SKM-1 (cell line): ENCODE results near the gene SETD7.

Experiments
- DNase-seq: peaks from one replicate; lab custom pipeline; 2025; ENCODE audit not compliant: unreplicated experiment; lab: John Stamatoyannopoulos, UW

Gene SETD7

DNA sequence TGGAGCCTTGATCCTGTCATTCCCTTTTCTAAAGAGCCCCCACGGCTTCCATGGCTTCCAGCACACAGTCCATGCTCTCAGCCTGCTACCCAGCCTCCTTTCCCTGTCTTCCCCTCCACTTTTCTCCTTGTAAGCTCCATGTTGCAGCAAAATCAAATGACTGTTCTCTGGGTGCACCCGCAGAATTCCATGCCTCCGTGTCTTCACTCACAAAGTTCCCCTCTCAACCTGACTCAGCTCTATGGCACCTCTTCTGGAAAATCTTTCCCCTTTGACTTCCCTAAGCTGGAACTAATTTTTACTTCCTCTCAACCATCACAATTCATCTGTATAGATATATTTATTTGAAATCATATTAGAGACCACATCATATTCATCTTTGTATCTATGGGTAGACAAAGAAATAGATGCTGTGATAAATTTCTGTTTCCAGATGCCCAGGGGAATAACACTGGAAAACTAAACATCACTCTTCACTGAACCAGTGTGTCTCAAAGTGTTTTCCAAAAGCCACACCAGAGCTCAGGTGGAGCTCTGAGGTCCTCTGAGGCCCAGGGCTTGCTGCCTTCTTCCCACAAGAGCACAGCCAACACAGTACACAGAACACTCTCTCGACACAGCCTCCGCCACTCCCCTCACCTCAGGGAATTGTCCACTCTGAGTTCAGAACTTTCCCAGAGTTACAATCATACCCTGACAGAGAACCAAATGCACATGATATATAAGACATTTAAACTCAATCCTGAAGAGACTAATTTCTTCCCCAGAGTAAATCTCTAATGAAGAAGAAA is 3.3 kb downstream of the SETD7 start:
- DNase-seq: no peak

DNA sequence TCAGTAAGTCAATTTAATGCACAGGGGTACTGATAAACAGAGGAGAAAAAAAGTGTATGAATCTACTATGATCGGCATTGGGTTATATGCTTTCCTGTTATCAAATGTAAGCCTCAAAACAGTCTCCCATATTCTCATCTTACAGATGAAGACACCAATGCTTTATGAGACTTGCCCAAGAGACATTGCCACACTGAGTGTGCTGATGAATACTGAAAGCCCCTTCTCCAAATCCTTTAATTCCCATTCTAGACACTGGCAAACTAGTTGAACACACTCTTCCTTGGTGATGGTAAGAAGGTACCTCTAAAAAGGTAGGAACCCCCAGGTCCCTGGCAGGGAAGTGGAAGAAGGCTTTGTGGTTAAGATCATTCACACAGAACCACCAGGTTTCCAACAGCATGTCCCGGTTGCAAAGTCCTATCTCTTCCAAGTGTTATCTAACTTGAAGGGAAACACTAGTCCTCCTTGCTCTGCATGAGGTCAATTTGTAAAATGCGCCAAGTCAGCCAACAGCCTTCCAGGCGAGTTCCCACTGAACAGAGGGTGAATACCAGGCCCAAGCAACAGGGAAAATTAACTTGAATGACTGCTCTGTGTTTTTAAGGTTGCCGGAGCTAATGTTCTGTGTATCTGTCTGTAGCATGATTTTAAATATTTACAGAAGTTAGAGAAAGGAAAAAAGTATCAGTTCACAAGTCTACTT is 5.1 kb downstream of the SETD7 start:
- DNase-seq: no peak

- DNase-seq: no peak
These were observed 8.0 kb downstream of the SETD7 start for GRCh38 chr4:139547979-139548378.

DNA sequence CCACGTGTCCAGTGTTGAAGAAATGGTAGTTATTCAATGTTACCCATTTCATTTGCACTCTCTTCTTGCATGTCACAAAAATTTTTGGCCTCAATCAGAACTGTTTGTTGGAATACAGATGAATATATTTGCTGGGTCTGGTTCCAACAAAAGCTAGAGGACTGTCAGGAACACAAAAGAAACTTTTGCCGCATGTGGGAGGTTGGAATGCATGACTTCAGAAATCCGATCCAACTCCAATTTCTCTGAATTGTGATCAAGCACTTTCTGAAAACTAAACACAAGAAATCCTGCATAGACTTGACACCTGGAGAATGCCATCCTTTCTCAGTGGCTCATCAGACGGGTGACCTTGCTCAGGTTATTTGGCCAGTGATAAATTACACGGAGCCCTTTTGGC is 15.4 kb downstream of the SETD7 start:
- DNase-seq: no peak

DNA sequence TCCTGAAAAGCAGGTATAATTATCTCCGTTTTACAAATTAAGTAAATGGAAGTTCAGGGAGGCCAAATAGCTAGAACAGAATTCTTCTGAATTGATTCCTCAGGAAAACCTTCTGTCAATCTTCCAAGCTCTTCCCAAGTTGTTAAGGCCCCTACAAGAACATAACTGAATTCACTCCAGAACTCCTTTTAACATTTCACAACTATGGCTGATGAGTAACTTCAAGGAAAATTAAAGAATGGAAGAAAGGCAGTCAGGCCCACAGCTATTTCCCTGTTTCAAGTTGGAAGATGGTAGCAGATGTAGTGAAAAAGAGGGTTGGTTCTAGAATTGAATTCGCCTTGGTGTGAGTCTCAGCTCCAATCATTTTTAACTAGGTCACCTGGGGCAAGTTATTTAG is 15.9 kb downstream of the SETD7 start:
- no peak for DNase-seq

- no peak for DNase-seq
These were observed 18.7 kb downstream of the SETD7 start for GRCh38 chr4:139537292-139537691.

DNA sequence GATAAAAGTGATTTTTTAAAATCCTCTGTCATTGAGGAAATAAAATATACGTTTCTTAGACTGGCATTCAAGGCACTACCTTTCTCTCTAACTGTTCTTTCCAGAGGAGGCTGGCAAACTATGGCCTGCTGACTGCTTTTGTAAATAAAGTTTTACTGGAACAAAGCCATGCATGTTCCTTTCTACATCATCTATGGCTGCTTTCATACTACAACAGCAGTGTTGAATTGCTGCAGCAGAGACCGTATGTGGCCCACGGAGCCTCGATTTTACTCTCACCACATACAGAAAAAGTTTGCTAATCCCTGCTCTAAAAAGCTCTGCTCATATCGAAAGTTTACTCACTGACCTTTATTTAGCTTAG is 20.2 kb downstream of the SETD7 start:
- no peak for DNase-seq

DNA sequence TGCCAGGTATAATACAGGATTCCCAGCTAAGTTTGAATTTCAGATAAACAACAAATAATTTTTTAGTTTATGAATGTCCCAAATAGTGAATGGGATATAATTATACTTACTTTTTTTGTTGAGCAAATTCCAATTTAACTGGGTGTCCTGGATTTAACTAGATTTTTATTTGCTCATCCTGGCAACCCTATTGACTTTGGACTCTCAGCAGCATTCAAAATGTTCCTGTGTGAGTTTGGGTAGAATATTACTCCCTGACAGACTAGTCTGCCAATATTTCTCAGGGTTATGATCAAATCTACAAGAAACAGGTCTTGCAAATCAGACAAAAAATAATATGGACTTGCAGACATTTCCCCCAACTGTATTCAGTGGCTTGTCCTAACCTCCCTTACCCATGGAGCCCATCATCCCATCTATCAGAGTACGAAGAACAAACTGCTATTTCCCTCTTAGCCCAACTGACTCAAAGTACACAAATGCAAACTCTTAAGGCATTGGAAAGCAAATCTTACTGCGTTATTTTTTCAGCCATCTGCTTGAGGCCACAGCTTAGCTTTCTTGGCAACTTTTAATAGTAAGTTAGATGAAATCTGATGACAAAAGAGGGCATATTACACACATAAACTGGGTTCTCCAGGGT is 20.7 kb downstream of the SETD7 start:
- DNase-seq: no peak

GRCh38 chr4:139534287-139534950 is 21.6 kb downstream of the SETD7 start:
- DNase-seq: no peak

DNA sequence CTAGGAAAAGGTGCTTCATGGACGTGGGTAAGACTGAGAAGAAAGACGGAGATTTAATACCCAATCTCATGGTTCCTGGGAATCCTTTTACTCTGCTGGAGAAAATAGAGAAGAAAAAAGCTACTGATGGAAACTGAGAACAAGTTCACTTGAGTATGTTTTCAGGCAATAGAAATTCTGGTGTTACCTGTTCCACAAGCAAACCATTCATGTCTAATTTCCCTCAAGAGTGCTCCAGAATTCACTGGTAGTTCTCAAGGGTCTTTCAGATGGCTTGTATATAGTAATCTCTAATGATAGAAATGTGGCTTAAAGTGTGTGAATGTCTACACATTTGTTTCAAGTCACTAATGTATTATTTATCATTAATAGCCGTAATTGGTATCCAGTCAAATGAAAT is 22.5 kb downstream of the SETD7 start:
- DNase-seq: no peak

GRCh38 chr4:139532947-139533346 is 23.1 kb downstream of the SETD7 start:
- no peak for DNase-seq

DNA sequence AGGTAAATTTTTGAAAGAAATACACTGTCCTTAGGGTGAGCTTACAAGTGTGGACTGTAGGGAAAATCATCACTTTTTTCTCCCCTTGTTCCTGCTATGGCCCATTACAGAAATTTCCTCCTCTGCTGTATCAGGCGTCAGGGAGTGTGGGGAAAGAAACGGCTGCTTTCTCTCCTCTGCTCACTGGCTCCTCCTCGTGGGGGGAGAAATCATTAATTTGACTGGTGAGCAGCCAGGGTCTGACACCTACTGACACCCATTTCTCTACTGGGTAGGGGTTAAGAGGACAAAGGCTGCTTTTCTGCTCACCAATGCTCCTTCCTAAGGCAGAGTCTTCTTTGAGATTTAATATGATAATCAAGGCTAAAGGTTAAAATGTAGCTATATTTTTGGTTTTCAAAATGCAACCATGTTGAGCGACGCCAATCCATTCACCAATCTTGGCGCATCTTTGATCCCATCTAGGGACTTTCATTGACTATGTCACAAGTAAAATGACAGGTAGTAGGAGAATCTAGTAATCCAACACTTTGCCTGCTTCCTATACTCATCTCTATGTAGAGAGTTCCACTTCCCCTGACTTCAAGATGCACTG is 25.1 kb downstream of the SETD7 start:
- peak; percentile 41 for DNase-seq

- DNase-seq: no peak
These were observed 27.5 kb downstream of the SETD7 start for GRCh38 chr4:139528377-139529005.

- no peak for DNase-seq
These were observed 29.1 kb downstream of the SETD7 start for GRCh38 chr4:139526928-139527327.

GRCh38 chr4:139525414-139525813 is 30.6 kb downstream of the SETD7 start:
- DNase-seq: no peak

GRCh38 chr4:139524062-139524631 is 31.9 kb downstream of the SETD7 start:
- no peak for DNase-seq

GRCh38 chr4:139523076-139523475 is 32.9 kb downstream of the SETD7 start:
- no peak for DNase-seq

- no peak for DNase-seq
These were observed 33.6 kb downstream of the SETD7 start for GRCh38 chr4:139522457-139522856.

DNA sequence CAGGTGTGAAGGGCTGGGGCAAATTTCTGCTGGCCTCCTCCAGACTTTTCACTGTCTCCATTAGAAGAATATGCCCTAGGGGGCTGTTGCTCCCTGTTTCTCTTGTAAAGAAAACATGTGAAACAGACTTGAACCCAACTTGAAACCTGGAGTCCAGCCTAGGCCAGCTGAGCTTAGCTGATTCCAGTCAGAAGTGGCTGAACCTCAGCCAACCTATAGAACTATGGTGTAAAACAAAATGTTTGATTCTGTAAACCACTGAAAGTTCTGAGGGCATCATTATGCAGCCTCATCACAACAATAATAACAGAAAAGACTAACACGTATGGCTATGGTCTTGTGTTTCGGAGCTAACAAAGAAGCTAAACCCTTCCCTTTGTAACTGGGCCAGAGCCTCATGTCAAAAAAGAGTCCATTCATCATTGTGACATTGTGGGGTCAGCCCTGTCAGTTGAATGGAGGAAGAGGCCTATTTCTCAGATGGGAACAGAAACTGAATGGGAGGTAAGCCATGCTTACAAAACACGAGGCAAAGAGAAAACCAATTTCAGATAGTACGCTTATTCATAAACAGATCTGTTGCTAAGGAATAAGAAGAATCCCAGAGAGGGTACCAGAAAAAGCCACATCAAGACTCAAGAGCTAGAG is 34.1 kb downstream of the SETD7 start:
- no peak for DNase-seq

GRCh38 chr4:139515531-139515958 is 40.5 kb downstream of the SETD7 start:
- DNase-seq: no peak
